ENCODE data around the gene VEGFA.
"Not testable (repeated sequence)": the region's sequence is repeated elsewhere in the genome, so short reads cannot be mapped to it uniquely, and the experiment has no call there.

Gene VEGFA

DNA sequence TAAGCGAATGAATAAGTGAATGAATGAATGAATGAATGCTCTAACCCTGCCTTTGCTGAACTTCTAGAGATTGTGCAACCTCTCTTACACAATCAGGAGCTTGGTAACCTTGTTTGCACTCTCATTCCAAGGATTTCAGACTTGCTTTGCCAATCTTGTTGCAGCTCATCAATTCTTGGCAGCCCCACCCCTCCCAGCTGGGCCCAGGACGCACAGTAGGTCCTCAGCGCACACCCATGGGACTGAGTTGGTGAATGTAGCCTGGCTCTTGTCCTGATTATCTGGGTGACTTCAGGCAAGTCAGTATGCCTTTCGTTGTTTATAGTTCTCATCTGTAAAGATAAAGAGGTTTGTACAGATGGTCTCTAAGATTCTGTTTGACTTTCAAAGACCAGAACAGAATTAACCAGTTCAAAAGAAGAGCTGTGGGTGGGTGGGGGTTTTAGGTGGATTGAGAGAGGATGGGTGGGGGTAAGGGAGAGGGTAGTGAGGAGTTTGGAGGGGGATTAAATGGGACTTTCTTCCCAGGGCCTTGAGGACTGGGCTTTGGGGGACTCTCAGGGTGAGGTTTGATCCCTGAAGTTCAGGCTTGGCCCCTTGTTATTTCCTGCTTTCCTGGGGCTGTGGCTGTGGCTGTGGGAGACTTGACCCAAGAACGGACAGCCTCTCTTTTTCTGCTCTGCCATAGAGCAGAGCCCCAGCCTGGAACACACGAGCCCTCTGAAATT is 33.2 kb downstream of the VEGFA start:
- DNase-seq (ENCODE audit: low spot score) = peak; percentile 49

DNA sequence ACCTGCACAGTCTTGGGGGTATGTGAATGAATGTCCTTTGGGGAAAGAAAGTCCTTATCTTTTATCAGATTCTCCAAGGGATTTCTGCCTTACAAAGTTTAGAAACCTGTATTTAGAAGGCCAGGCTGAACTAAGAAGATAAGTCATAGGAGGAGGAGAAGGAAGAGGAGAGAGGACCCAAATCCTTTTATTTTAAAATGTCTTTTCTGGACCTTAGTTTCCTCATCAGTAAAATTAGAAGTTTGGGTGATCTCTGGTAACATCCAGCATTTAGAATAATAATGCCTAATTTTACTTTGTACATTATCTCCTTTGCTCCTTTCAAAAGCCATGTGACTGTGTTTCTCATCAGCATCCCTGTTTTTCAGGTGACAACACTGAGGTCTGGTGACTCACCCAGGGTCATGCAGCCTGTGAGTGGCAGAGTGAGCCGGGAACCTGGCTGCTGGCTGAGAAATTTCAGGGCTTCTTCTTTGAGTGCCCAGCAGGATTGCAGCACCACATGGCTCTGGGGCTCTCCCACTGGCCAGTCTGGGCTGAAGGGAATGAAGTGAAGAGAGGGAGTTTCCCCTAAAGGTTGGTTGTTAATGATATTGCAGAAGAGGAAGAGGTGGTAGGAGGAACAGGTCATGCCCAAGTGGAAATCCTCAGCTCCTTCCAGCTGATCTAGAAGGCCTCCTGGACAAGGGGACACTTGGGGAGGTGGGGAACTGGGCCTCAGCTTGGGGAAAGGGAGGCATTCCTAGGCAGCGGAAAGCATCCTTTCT is 34.0 kb downstream of the VEGFA start:
- DNase-seq (ENCODE audit: low spot score) = no peak

DNA sequence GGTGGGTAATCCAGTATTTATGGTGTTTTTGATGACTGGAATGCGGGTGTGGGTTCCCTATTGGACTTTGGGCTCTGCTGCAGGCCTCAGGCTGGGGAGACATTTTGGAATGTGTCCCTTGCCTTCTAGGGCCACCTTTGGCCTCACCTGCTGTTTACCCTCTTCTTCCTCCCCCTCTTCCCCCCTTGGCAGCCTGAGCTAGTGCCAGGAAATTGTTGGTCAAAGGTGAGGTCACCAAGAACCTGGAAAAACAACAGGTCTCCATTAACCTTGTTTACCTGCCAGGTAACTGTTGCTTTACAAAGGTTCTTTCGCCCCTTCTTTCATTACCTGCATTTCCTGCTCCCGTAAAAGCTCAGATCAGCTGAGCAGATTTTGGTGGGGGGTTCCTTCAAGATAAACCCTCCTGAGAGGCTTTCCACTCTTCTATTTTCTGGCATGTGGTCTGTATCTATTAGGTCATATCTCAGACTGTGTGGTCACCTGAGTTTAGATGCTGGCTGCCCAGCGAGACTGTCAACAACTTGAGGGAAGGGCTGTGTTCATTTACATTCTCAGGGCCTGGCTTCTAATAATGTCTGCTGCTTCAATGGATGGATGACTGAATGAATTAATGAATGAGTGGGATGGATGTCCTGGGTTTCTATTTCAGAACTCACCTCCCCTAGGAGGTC is 34.7 kb downstream of the VEGFA start:
- DNase-seq (ENCODE audit: low spot score) = no peak

DNA sequence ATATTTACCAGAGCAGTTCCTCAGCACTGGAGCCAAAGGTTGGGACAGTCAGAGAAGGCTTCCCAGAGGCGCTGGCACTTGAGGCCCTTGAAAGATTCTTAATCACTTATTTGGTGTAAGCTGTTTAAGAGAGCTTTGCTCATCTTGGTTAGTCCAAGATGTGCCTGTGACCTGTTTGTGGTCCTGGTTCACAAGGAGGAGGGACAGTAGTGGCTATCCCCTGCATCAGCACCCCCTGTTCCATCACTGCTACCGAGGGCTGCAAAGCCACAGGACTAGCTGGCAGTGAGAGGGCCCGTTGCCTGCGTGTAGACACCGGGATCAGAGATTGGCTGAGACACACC is 35.7 kb downstream of the VEGFA start:
- DNase-seq (ENCODE audit: low spot score) = no peak

DNA sequence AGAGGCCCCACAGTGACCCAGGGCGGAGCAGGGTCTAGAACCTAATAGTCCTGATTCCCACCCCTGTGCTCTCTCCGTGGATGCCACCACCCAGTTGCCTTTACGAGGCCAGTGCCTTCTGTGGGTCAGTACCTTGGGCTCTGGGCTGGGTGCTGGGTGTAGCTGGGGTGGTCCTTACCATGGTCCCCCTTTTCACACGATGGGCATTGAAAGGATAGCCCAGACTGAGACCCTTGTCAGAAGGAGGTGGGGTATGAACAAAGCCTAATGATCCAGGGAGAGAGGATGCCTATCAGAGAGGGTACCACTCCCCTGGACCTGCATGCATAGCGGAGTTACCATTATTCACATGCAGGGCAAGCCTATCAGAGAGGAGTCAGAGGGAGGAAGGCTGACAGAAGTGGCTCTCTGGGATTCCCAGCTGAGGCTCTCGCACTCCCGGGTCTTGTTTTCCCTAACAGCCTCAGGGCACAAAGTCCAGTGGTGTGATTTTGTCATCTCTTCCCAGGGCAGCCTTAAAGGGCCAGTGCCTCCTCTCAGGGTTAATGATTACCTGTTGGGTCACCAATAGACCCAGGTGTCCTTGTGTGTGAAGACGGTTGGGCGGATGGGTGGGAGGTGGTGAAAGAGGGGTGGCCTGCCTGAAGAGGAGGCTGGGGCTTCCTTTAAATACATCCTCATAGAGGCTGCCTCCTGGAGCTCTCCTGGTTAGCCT is 36.2 kb downstream of the VEGFA start:
- no peak for DNase-seq (ENCODE audit: low spot score)

DNA sequence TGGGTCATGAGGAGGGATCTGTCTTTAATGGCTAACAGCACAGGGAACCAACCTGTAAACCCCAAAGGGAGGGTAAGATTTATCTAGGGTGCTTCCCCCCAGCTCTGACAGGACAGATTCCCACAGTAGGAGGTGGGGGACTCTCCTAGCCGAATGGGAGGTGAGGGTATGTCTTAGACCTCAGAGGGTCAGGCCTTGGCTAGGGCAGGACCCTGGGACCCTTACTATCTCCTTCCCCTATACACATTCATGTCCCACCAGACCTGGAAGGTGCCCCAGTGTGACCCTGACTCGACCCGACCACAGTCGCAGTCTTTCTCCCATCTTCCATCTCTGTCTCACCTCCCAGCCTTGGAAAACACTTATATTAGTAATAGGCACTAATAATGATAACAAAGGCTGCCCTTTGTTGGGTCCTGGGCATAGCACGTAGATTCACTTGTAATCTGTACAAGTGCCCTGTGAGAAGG is 36.8 kb downstream of the VEGFA start:
- no peak for DNase-seq (ENCODE audit: low spot score)

DNA sequence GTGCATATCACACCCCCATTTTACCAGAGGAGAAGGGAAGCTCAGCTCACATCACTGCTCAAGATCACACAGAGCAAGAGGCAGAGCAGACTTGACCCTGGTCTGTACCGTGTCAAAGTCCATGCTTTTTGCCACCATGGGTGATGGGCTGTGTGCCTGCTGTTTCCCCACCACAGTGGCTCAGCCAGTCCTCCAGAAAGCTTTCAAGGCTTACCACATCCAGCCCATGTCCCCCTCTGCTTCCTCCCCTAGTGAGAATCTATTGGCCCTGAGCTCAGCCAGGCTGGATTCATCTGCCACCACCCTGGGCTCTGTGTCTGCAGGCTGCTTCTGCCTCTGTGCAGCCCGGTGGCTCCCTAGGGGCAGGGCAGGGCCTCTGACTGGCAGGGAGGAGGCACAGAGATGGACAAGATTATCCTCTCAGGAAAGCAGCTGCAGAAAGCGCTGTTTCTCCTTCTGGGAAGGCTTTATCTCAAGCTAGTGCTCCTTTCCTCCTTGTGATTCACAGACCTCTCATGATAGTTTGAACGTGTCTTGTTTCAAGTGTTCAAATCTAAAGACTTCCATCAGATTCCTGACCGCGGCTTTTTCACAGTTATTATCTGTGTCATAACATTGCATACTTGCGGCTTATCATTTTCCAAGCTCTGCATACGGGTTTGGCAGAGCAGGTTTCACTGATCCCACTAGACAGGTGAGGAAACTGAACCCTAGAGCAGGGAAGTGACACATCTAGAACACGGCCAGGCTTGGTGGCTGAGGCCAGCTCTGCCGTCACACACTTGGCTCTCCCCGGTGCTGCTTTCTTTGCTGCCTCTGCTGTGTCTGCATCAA is 37.4 kb downstream of the VEGFA start:
- no peak for DNase-seq (ENCODE audit: low spot score)

DNA sequence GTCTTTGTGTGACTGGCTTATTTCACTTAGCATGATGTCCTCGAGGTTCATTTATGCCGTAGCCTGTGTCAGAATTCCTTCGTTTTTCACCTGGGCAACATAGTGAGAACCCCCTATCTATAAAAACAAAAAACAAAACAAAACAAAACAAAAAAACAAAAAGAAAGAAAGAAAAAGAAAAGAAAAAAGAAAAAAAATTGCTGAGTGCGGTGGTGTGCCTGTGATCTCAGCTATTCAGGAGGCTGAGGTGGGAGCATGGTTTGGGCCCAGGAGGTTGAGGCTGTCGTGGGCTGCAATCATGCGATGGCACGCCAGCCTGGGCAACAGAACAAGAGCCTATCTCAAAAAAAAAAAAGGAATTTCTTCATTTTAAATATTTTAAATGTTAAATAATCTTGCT is 38.4 kb downstream of the VEGFA start:
- DNase-seq (ENCODE audit: low spot score) = no peak

DNA sequence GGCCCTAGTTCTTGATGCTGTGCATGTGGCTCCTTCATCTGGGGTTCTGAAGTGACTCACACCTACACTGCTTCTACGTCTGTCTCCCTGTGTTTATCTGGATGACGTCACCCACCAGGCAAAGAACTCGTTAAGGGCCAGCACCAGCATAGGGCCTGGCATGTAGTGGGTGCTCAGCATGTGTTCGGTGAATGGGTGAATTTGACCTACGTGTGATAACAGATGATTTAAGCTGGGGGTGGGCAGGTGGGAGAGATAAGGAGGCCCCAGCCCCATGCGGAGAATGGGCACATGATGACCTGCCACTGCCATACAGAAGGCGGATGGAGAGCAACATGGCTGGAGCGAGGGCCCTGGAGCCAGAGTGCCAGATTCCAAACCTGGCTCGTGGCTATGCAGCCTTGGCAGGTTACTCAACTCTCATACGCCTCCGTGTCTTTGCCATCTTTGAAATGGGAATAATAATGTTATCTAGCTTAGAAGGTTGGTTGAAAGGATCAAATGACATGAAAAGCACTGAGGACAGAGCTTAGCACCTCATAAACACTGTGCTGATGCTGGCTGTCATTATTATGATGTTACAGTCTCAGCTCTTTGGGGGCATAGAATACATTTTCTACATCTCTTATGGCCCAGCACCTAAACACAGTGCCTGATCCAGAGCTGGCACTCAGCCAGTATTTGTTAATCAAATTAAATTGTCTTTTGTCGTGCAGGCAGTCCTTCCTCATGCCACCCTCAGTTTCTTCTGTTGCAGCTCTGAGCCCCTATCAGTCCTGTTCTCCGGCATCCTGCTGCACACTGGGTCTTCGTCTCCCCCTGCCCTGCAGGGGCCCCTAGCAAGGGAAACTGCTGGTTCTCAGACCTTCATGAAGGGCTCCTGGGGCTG is 39.6 kb downstream of the VEGFA start:
- DNase-seq (ENCODE audit: low spot score) = no peak

DNA sequence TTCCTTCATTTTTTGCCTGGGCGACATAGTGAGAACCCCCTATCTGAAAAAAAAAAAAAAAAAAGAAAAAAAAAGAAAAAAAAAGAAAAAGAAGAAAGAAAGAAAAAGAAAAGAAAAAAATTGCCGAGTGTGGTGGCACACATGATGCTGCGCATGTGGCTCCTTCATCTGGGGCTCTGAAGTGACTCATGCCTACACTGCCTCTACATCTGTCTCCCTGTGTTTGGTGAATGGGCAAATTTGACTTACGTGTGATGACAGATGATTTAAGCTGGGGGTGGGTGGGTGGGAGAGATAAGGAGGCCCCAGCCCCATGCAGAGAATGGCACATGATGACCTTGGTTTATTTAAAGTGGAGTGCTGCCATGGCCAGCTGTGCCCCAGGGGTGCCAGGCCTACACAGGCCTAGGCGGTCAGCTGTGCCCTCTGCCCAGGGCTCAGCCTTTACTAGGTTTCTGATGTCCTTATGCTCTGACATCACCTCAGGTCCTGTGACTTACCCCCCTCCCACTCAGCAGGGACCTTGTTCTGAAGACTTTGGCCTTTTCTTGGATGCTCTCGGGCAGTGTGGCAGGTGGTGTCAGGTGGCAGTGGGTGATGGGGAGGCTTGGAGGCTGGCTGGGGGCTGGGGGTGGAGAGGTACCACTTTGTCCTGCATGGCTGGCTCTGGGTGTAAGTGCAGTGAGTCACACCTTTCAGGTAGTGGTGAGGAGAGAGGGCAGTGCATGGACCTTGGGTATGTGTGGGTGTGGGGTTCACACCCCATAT is 41.1 kb downstream of the VEGFA start:
- DNase-seq (ENCODE audit: low spot score) = no peak

DNA sequence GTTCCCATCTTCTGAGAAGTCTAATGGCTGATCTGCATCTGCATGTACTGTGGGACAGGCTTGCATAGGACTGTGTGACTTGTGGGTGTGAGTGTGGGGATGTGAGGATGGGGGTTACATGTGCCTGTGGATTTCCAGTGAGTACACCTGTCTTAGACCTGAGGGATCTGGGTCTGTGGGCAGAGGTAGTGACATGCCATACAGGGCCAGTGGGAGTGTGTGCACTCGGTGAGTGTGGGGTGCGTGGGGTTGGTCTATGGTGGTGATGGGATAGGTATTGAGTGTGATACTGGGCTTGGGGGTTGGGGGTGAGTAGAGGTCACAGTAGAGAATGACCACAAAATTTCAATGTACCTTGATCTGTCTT is 41.7 kb downstream of the VEGFA start:
- no peak for DNase-seq (ENCODE audit: low spot score)

DNA sequence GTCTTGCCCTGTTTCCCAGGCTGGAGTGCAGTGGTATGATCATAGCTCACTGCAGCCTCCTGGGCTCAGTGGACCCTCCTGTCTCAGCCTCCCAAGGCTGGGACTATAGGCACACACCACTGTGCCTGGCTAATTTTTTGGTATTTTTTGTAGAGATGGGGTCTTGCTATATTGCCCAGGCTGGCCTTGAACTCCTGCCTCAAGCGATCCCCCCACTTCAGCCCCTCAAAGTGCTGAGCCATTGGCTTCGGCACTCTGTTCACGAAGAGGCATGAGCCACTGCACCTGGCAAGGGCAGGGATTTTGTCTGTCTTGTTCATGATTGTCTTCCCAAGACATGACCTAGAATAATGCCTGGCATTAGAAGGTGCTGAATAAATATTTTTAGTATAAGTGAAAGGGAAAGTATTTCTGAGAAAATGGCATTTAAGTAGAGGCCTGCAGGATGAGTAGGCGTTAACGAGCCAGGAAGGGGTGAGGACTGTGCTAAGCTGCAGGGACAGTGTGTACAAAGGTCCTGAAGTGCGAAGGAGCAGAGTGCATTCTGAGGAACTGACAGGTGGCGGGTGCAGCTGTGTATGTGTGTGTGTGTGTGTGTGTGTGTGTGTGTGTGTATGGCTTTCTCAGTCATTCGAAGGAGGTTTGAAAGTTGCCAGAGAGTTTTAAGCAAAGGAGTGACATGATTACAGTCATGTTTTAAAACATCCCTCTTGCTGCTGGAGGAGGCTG is 43.0 kb downstream of the VEGFA start:
- no peak for DNase-seq (ENCODE audit: low spot score)

DNA sequence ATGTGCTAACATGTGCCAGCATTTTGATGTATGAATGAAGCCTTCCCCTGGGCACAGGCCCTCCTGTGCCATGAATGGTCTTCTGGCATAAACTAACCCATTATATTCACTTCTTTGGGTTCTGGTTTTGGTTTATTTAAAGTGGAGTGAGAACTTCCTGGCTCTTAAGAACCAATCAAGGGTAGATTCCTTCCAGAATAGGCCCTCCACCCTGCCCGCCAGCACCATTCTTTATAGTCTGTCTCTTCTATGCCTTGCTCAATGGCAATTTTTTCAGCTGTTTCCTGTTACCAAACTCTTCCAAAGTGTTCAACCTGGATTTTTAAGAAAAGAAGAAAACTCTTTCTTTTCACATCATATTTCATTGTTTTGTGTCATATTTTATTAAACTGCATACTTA is 44.1 kb downstream of the VEGFA start:
- DNase-seq (ENCODE audit: low spot score) = no peak

DNA sequence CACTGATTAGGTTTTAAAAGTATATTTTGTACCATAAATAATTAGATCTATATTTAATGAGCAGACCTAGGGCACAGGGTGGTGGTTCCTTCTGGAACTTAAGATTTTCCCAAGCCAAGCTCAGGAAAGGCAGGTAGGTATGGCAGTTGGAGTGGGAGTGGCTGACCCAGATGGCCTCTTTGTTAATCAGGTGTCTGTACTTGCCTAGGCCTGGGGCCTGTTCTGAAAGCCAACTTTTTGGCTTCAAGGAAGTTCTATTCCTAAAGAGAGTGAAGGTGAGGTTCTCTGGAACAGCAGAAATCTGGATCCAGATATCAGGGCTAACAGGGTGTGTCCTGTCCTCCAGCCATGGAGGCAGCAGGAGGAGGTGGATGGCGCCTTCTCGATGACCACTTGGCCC is 44.9 kb downstream of the VEGFA start:
- no peak for DNase-seq (ENCODE audit: low spot score)

DNA sequence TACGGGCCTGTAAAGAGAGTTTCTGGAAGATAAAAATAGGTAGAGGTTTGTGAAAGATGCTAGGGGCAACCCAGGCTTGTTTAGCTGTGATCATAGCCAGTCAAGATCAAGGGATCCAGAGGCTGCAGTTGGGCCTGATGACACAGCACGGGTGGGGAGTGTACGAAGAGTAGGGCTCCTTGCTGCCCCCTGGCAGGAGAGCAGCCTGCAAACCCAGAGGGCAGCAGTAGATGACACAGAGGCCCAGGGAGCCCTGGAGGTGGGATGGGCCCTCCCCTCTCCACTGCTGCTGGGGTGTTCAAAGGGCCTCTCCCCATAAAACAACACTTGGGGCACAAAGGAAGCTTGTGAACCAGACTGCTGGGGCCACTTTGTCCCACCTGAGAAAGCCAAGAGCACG is 47.2 kb downstream of the VEGFA start:
- DNase-seq (ENCODE audit: low spot score) = peak; percentile 49

DNA sequence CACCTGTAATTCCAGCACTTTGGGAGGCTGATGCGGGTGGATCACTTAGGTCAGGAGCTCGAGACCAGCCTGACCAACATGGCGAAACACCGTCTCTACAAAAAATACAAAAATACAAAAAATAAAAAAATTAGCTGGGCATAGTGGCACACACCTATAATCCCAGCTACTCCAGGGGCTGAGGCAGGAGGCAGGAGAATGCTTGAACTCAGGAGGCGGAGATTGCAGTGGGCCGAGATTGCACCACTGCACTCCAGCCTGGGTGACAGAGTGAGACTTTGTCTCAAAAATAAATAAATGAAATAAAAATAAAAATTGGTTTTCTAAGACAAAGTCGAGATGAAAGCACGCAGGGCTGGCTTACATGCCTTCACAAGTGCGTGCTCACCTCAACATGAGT is 49.0 kb downstream of the VEGFA start:
- not testable (repeated sequence) for DNase-seq (ENCODE audit: low spot score)

DNA sequence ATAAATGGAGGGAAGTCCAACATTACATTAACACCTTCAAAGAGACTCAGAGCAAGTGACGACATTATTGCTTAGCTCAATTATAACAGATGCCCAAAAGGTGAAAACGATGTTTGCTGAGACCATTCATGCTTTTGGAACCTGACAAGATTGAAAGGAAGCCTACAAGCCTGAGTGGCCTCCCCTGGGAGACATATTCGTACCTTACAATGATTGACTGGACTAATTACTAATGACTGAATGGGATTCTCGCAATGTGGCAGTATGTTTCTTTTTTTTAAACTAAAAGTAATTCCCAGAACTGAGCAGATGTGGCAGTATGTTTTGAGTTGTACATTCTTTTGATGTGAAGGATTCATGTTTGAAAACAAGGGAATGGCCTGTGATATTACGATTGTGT is 49.9 kb downstream of the VEGFA start:
- DNase-seq (ENCODE audit: low spot score) = no peak

DNA sequence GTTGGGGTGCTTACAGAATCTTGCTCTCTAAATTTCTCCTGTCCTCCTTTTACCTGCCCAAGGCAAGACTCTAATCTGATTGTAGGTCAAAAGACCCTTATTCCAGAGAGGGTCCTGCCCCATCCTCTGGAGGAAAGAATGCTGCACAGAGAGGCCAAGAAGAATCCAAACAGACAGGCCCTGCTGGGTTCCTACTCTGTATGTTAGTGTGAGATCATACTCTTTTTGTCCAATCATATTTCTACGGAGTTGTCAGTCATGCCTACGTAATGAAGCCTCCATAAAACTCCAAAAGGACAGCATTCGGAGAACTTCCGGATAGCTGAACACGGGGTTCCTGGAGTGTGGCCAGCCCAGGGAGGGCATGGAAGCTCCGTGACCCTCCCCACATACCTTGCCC is 50.5 kb downstream of the VEGFA start:
- DNase-seq (ENCODE audit: low spot score) = no peak
